HEK293 (cell line): ENCODE data around the gene ENDOG.

ENCODE experiments used
- CTCF ChIA-PET: fragments of 350-600 bp; formaldehyde crosslinking; extraction: SDS; loops from one replicate; lab custom pipeline; 2021; ENCODE audit warnings: antibody characterized with exemption; lab: Yijun Ruan, JAX
- POLR2A ChIA-PET: fragments of 300-600 bp; formaldehyde crosslinking; extraction: SDS; loops from one replicate; lab custom pipeline; 2020; ENCODE audit warnings: antibody characterized with exemption, inconsistent platforms; lab: Yijun Ruan, JAX
- H3K27ac ChIP-seq: fragments of 200-500 bp; sonication (Bioruptor generic); 2 replicates; pipeline ENCODE4 v1.5.1; 2014; ENCODE audit warnings: low read depth, low read length, control low read depth, inconsistent platforms; ENCODE audit errors: extremely low read depth
- H3K36me3 ChIP-seq, 2 experiments: fragments of 200-500 bp in 1 of 2; sonication (Bioruptor generic) in 1 of 2; 1 replicate in 1 of 2; 2 replicates in 1 of 2; pipeline ENCODE4 v1.5.1; 2014 to 2017; ENCODE audit warnings: inconsistent platforms in 2 of 2, low read length in 2 of 2; ENCODE audit not compliant: control insufficient read depth in 2 of 2, insufficient read depth in 1 of 2
- H3K4me1 ChIP-seq: fragments of 200-500 bp; sonication (Bioruptor generic); 2 replicates; pipeline ENCODE4 v1.5.1; 2014; ENCODE audit warnings: mild to moderate bottlenecking, low read length, inconsistent platforms; ENCODE audit not compliant: control insufficient read depth, insufficient read depth
- H3K4me3 ChIP-seq: 2 replicates; pipeline ENCODE4 v1.5.1; 2011; ENCODE audit warnings: low read depth, mild to moderate bottlenecking, control low read depth, low read length, moderate library complexity
- H3K9me3 ChIP-seq: fragments of 200-500 bp; sonication (Bioruptor generic); 2 replicates; pipeline ENCODE4 v1.5.1; 2014; ENCODE audit warnings: low read depth, low read length, inconsistent platforms; ENCODE audit not compliant: control insufficient read depth, insufficient read depth
- HOXA7 ChIP-seq: sonication (generic); formaldehyde crosslinking; IDR thresholded peaks from 2 replicates; pipeline ENCODE4 v1.8.1; 2022; ENCODE audit warnings: missing genetic modification reagents, borderline replicate concordance
- SP7 ChIP-seq: fragments of 450-650 bp; formaldehyde crosslinking; IDR thresholded peaks from 2 replicates; pipeline ENCODE4 v1.5.1; 2016; ENCODE audit warnings: missing biosample characterization, missing genetic modification characterization
- TSHZ1 ChIP-seq: fragments of 450-650 bp; formaldehyde crosslinking; IDR thresholded peaks from 2 replicates; pipeline ENCODE4 v1.5.1; 2016; ENCODE audit warnings: missing biosample characterization, missing genetic modification characterization, borderline replicate concordance
- WT1 ChIP-seq: fragments of 450-650 bp; formaldehyde crosslinking; IDR thresholded peaks from 2 replicates; pipeline ENCODE4 v1.5.1; 2016; ENCODE audit warnings: missing biosample characterization, missing genetic modification characterization
- YY1 ChIP-seq: fragments of 450-650 bp; formaldehyde crosslinking; IDR thresholded peaks from 2 replicates; pipeline ENCODE4 v1.5.1; 2018; ENCODE audit warnings: missing biosample characterization, missing genetic modification characterization
- ZBTB7A ChIP-seq: fragments of 450-650 bp; formaldehyde crosslinking; IDR thresholded peaks from 2 replicates; pipeline ENCODE4 v1.5.1; 2016; ENCODE audit warnings: low read depth, missing biosample characterization, missing genetic modification characterization
- ZEB2 ChIP-seq: fragments of 450-650 bp; formaldehyde crosslinking; IDR thresholded peaks from 2 replicates; pipeline ENCODE4 v1.5.1; 2016; ENCODE audit warnings: missing biosample characterization, missing genetic modification characterization
- ZFHX2 ChIP-seq: fragments of 450-650 bp; formaldehyde crosslinking; conservative IDR thresholded peaks from 2 replicates; pipeline ENCODE4 v1.5.1; 2016; ENCODE audit warnings: missing biosample characterization, missing genetic modification characterization
- ZNF121 ChIP-seq: fragments of 450-650 bp; formaldehyde crosslinking; IDR thresholded peaks from 2 replicates; pipeline ENCODE4 v1.5.1; 2016; ENCODE audit warnings: missing biosample characterization, missing genetic modification characterization
- ZNF18 ChIP-seq: fragments of 450-650 bp; formaldehyde crosslinking; IDR thresholded peaks from 2 replicates; pipeline ENCODE4 v1.5.1; 2016; ENCODE audit warnings: missing biosample characterization, missing genetic modification characterization
- ZNF248 ChIP-seq: fragments of 450-650 bp; formaldehyde crosslinking; IDR thresholded peaks from 2 replicates; pipeline ENCODE4 v1.5.1; 2017; ENCODE audit warnings: missing biosample characterization, missing genetic modification characterization
- ZNF292 ChIP-seq: fragments of 450-650 bp; formaldehyde crosslinking; IDR thresholded peaks from 2 replicates; pipeline ENCODE4 v1.5.1; 2016; ENCODE audit warnings: low read depth, missing biosample characterization, missing genetic modification characterization, borderline replicate concordance
- ZNF311 ChIP-seq: fragments of 450-650 bp; formaldehyde crosslinking; IDR thresholded peaks from 2 replicates; pipeline ENCODE4 v1.5.1; 2017; ENCODE audit warnings: missing biosample characterization, missing genetic modification characterization, borderline replicate concordance
- ZNF335 ChIP-seq: fragments of 450-650 bp; formaldehyde crosslinking; conservative IDR thresholded peaks from 2 replicates; pipeline ENCODE4 v1.5.1; 2016; ENCODE audit warnings: missing biosample characterization, missing genetic modification characterization
- ZNF350 ChIP-seq: fragments of 450-650 bp; formaldehyde crosslinking; IDR thresholded peaks from 2 replicates; pipeline ENCODE4 v1.5.0; 2017; ENCODE audit warnings: missing biosample characterization, mild to moderate bottlenecking, missing genetic modification characterization
- ZNF600 ChIP-seq: fragments of 450-650 bp; formaldehyde crosslinking; IDR thresholded peaks from 2 replicates; pipeline ENCODE4 v1.5.1; 2016; ENCODE audit warnings: missing biosample characterization, missing genetic modification characterization
- ZNF610 ChIP-seq: fragments of 450-650 bp; formaldehyde crosslinking; IDR thresholded peaks from 2 replicates; pipeline ENCODE4 v1.5.1; 2016; ENCODE audit warnings: missing biosample characterization, missing genetic modification characterization, borderline replicate concordance
- ZNF654 ChIP-seq: fragments of 450-650 bp; formaldehyde crosslinking; IDR thresholded peaks from 2 replicates; pipeline ENCODE4 v1.5.1; 2016; ENCODE audit warnings: low read depth, missing biosample characterization, missing genetic modification characterization
- ZNF660 ChIP-seq: fragments of 450-650 bp; IDR thresholded peaks from 2 replicates; pipeline ENCODE4 v1.5.1; 2018; ENCODE audit warnings: missing biosample characterization, mild to moderate bottlenecking, missing genetic modification characterization
- ZNF707 ChIP-seq: fragments of 450-650 bp; formaldehyde crosslinking; IDR thresholded peaks from 2 replicates; pipeline ENCODE4 v1.5.1; 2016; ENCODE audit warnings: missing biosample characterization, missing genetic modification characterization
- ZNF791 ChIP-seq: fragments of 450-650 bp; formaldehyde crosslinking; IDR thresholded peaks from 2 replicates; pipeline ENCODE4 v1.5.1; 2016; ENCODE audit warnings: missing biosample characterization, missing genetic modification characterization
- TF ChIP-seq, protein P1 (sequence below): fragments of 450-650 bp; formaldehyde crosslinking; IDR thresholded peaks from 2 replicates; pipeline ENCODE4 v1.5.1; 2017; ENCODE audit warnings: missing biosample characterization, missing genetic modification characterization

Gene ENDOG

DNA sequence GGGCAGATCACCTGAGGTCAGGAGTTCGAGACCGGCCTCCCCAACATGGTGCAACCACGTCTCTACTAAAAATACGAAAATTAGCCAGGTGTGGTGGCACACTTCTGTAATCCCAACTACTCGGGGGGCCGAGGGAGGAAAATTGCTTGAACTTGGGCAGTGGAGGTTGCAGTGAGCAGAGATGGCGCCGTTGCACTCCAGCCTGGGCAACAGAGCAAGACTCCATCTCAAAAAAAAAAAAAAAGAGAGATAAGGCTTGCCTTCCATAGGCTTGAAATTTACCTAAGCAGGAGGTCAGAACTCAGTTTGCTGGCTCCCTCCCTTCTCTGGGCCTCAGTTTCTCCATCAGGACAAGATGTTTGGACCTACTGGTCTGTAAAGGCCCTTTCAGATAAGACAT lies 10.0 kb downstream of the ENDOG start:
- Histone ChIP-seq H3K9me3 (no peaks in the 10 kb centered on the region), H3K4me3 (no peak overlapping the region), H3K4me1 (no peaks in the 10 kb centered on the region), H3K36me3 (peaks cover 8 to 53% of the 10 kb centered on the region in 2 experiments; a peak in 2 of 3 replicates), H3K27ac (no peak overlapping the region)
- ChIA-PET CTCF (interaction anchor here (0.7 to 2.1 kb wide), 5 partner anchors 10 to 100 kb away, joined by 3 to 12 read pairs (median 5); partner anchors contain the start of gene ENDOG), POLR2A (interaction anchor here (0.5 to 5.4 kb wide), 2 partner anchors 9 to 293 kb away, joined by 3 to 94 read pairs; partner anchors contain the start of gene ENDOG)
- TF ChIP-seq ZNF707 (tag by site-specific recombination) = no peak
- peak; percentile 95 for TF ChIP-seq ZNF121 (tag by site-specific recombination)

DNA sequence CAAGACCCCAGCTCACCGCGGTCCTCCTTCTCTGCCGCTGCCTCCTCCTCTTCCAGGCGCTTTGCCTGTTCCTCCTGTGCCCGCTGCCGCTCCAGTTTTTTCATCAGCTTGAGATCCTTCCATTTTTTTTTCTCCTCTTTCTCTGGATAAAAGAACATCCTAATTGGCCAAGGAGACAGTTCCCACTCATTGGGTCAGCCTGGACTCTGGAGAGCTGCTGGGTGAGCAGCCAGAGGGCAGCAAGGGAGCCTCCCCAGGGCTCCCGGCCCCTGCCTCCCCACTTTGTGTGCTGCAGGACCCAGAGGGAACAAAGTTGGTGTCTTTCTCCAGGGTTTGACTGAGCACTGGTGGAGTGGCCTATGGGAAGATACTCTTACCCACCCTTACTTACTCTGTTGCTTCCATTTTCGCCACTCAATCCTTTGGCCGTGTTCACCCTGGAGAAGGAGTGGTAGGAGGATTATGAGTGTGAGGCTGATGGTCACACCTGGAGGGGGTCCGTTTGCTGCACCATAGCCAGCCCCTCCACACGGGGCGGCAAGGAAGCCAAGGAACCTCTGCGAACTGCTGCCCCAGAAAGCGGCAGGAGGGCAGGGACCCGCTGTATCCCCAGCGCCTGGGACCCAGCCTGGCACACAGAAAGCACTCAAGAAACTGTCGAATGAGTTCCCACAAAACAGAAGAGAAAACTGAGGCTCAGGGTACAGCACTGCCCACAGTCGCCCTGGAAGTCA lies 10.6 kb downstream of the ENDOG start:
- peak overlapping the region; percentile 63; the same call in 1 of the 2 replicates for H3K27ac ChIP-seq
- peak overlapping the region; percentile 86 for H3K4me3 ChIP-seq
- POLR2A ChIA-PET = interaction anchor here (0.6 to 5.4 kb wide), 9 partner anchors 9 to 1188 kb away, joined by 3 to 94 read pairs (median 4); partner anchors contain the start of genes ENDOG, GOLGA2, KYAT1 and SWI5
- TF ChIP-seq ZNF18 (tag by site-specific recombination) (peak; percentile 58; the same call in 1 of the 2 replicates), ZNF335 (tag by site-specific recombination) (peak; percentile 61), WT1 (tag by site-specific recombination) (no peak)
- no peaks in the 10 kb centered on the region for H3K9me3 ChIP-seq
- H3K4me1 ChIP-seq = no peaks in the 10 kb centered on the region
- CTCF ChIA-PET = interaction anchor here (0.7 to 1.3 kb wide), 6 partner anchors 11 to 100 kb away, joined by 3 to 7 read pairs (median 4); partner anchors contain the start of gene ENDOG
- H3K36me3 ChIP-seq = peaks cover 8 to 51% of the 10 kb centered on the region in 2 experiments; a peak in 2 of 3 replicates

DNA sequence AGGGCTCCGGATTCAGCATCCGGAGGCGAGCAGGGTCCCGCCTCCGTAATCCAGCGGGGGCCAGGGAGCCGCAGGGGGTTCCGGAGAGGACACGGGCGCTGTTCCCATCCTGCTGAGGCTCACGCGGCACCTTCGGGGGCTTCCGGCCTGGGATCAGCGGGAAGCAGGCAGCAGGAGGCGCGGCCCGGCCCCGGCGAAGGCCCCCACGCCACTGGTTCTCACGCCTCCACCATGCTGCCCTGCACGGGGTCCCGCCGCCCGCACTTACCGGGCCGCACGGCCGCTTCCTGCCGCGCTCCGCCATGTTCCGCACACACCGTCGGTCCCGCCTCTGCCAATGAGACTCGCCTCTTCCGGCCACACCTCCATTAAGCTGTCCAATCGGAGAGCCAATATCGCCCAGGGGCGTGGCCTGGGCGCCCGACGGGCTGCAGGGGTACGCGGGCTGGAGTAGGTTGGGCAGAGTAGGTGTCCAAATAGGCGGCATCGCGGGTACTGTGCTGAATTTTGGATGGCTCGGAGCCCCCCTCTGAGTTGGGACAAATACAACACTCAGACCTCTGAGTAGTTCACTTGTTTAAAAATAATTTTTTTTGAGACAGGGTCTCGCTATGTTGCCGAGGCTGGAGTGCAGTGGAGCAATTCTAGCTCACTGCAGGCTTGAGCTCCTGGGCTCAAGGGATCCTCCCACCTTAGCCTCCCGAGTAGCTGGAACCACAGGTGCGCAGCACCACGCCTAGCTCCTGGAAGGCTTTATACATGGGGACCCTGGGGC lies 11.4 kb downstream of the ENDOG start, which contains the start of gene SPOUT1:
TSS of gene SPOUT1 (minus strand) at position 318 of the 775 bp plus-strand sequence. CDS start at position 304, 14 bp downstream.
- peak within 1 kb of the TSS; percentile 86 for H3K4me3 ChIP-seq
- no peaks in the 10 kb centered on the region for H3K4me1 ChIP-seq
- peaks cover 8 to 43% of the 10 kb centered on the region in 2 experiments; a peak in 2 of 3 replicates for H3K36me3 ChIP-seq
- ChIA-PET CTCF (interaction anchor here (0.7 to 1.3 kb wide), 5 partner anchors 10 to 99 kb away, joined by 3 to 7 read pairs (median 3); partner anchors contain the start of gene ENDOG), POLR2A (interaction anchor here (0.6 to 5.4 kb wide), 17 partner anchors 9 to 1188 kb away, joined by 3 to 94 read pairs (median 4); partner anchors contain the start of genes ENDOG, GOLGA2, KYAT1 and SWI5)
- peak within 1 kb of the TSS; percentile 63; the same call in 1 of the 2 replicates for H3K27ac ChIP-seq
- H3K9me3 ChIP-seq = no peaks in the 10 kb centered on the region
- no peak for TF ChIP-seq ZNF791 (tag by site-specific recombination)
- TF ChIP-seq HOXA7 (CRISPR knock-in tag) = no peak
- TF ChIP-seq TSHZ1 (tag by site-specific recombination) = no peak
- TF ChIP-seq ZEB2 (tag by site-specific recombination) = peak; percentile 86
- TF ChIP-seq SP7 = peak; percentile 65
- TF ChIP-seq ZNF292 = no peak
- TF ChIP-seq, protein P1, sequence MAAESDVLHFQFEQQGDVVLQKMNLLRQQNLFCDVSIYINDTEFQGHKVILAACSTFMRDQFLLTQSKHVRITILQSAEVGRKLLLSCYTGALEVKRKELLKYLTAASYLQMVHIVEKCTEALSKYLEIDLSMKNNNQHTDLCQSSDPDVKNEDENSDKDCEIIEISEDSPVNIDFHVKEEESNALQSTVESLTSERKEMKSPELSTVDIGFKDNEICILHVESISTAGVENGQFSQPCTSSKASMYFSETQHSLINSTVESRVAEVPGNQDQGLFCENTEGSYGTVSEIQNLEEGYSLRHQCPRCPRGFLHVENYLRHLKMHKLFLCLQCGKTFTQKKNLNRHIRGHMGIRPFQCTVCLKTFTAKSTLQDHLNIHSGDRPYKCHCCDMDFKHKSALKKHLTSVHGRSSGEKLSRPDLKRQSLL (tag by site-specific recombination) = peak; percentile 58; the same call in 1 of the 2 replicates
- 0 out of 2 replicates have a peak, but pooled peaks have one; percentile 50 for TF ChIP-seq ZBTB7A (tag by site-specific recombination)
- no peak; the same call in none of the 2 replicates for TF ChIP-seq ZNF660 (tag by site-specific recombination)
- no peak for TF ChIP-seq ZNF654 (tag by site-specific recombination)
- no peak for TF ChIP-seq ZNF248 (tag by site-specific recombination)
- TF ChIP-seq ZNF610 = no peak; the same call in 1 of the 2 replicates
- peak; percentile 87 for TF ChIP-seq ZNF600 (tag by site-specific recombination)
- peak; percentile 93 for TF ChIP-seq ZFHX2 (tag by site-specific recombination)
- peak; percentile 91 for TF ChIP-seq YY1 (tag by site-specific recombination)
- TF ChIP-seq ZNF311 (tag by site-specific recombination) = no peak
- no peak for TF ChIP-seq ZNF350 (tag by site-specific recombination)
